CD14-positive monocyte (primary cell): Measurements from ENCODE around the gene CHAT. TPM values are rescaled to one million over a fixed set of nuclear protein-coding genes. Genes with fewer than 3 reads are reported as not detected.
A peak's percentile ranks its signal among the peaks of the same experiment; 100 is the strongest.

Experiments
- DNase-seq, 3 donors: peaks; one replicate each; pipeline ENCODE4 v3.0.0-alpha.2; 2011 to 2022
- H2AFZ ChIP-seq: 2 replicates; pipeline ENCODE4 v1.6.0; 2012; ENCODE audit warnings: mild to moderate bottlenecking, low read depth, low read length, inconsistent platforms; ENCODE audit not compliant: insufficient read depth, poor library complexity, severe bottlenecking
- H3K27ac ChIP-seq, 2 donors: 1 replicate in 1 of 2; 2 replicates in 1 of 2; pipeline ENCODE4 v1.5.1; 2012 to 2013; ENCODE audit warnings: low read length in 2 of 2, control low read depth in 1 of 2, inconsistent platforms in 1 of 2, low read depth in 1 of 2, mild to moderate bottlenecking in 1 of 2
- H3K27me3 ChIP-seq, 2 donors: one replicate each; pipeline versions ENCODE4 v1.6.0 to v1.6.1; 2011 to 2013; ENCODE audit warnings: low read length in 2 of 2; ENCODE audit not compliant: control insufficient read depth in 2 of 2, insufficient read depth in 2 of 2
- H3K36me3 ChIP-seq, 2 donors: replicated peaks in 1 of 2; 1 replicate in 1 of 2; 2 replicates in 1 of 2; pipeline versions ENCODE4 v1.5.1 to v1.6.1; 2012 to 2013; ENCODE audit warnings: low read length in 2 of 2, control low read depth in 1 of 2, inconsistent platforms in 1 of 2, mild to moderate bottlenecking in 1 of 2; ENCODE audit not compliant: insufficient read depth in 2 of 2, control insufficient read depth in 1 of 2
- H3K4me1 ChIP-seq, 2 donors: 1 replicate in 1 of 2; 2 replicates in 1 of 2; pipeline versions ENCODE4 v1.5.1 to v1.6.1; 2012 to 2013; ENCODE audit warnings: low read length in 2 of 2, control low read depth in 1 of 2, inconsistent platforms in 1 of 2, mild to moderate bottlenecking in 1 of 2, moderate library complexity in 1 of 2; ENCODE audit not compliant: insufficient read depth in 2 of 2, control insufficient read depth in 1 of 2
- H3K4me2 ChIP-seq: replicated peaks from 2 replicates; pipeline ENCODE3; 2012; ENCODE audit warnings: low read length, moderate library complexity, mild to moderate bottlenecking; ENCODE audit not compliant: poor library complexity, severe bottlenecking; ENCODE audit errors: extremely low read depth
- H3K4me3 ChIP-seq, 3 experiments: fragments of 200-600 bp in 1 of 3; sonication (generic) in 1 of 3; replicated peaks in 1 of 3; 1 replicate in 2 of 3; 2 replicates in 1 of 3; pipeline ENCODE4 v1.5.1; 2011 to 2013; ENCODE audit warnings: low read length in 3 of 3, mild to moderate bottlenecking in 3 of 3, control low read depth in 2 of 3, low read depth in 2 of 3, inconsistent platforms in 1 of 3, moderate library complexity in 1 of 3
- H3K79me2 ChIP-seq: 2 replicates; pipeline ENCODE4 v1.6.0; 2012; ENCODE audit warnings: mild to moderate bottlenecking, control low read depth, inconsistent platforms, low read length, moderate library complexity; ENCODE audit not compliant: insufficient read depth
- H3K9ac ChIP-seq: 2 replicates; pipeline ENCODE4 v1.6.0; 2017; ENCODE audit warnings: low read length, mild to moderate bottlenecking; ENCODE audit not compliant: insufficient read depth, poor library complexity, severe bottlenecking
- H3K9me3 ChIP-seq, 2 donors: replicated peaks in 1 of 2; 1 replicate in 1 of 2; 2 replicates in 1 of 2; pipeline versions ENCODE4 v1.5.1 to v1.6.1; 2012 to 2013; ENCODE audit warnings: low read length in 2 of 2, control low read depth in 1 of 2; ENCODE audit not compliant: control insufficient read depth in 1 of 2, insufficient read depth in 1 of 2
- H4K20me1 ChIP-seq: 2 replicates; pipeline ENCODE4 v1.6.0; 2012; ENCODE audit warnings: mild to moderate bottlenecking, low read length, control low read depth, moderate library complexity; ENCODE audit not compliant: insufficient read depth
- H3K27ac Mint-ChIP-seq, 7 donors: one replicate each; pipeline ENCODE4 v1.8.0; 2020; ENCODE audit warnings: mild to moderate bottlenecking in 7 of 7, mixed read lengths in 7 of 7, moderate library complexity in 6 of 7, inconsistent platforms in 2 of 7
- H3K27me3 Mint-ChIP-seq, 3 donors: one replicate each; pipeline ENCODE4 v1.8.0; 2021 to 2022; ENCODE audit warnings: low read depth in 3 of 3, mild to moderate bottlenecking in 3 of 3, mixed read lengths in 3 of 3, moderate library complexity in 3 of 3, inconsistent platforms in 1 of 3
- H3K36me3 Mint-ChIP-seq, 2 donors: one replicate each; pipeline ENCODE4 v1.8.0; 2020; ENCODE audit warnings: mixed read lengths in 2 of 2, inconsistent platforms in 1 of 2, mild to moderate bottlenecking in 1 of 2
- H3K4me1 Mint-ChIP-seq: one replicate; pipeline ENCODE4 v1.8.0; 2020; ENCODE audit warnings: mild to moderate bottlenecking, mixed read lengths
- H3K4me3 Mint-ChIP-seq, 2 donors: one replicate each; pipeline ENCODE4 v1.8.0; 2020; ENCODE audit warnings: mild to moderate bottlenecking in 2 of 2, mixed read lengths in 2 of 2, moderate library complexity in 1 of 2
- H3K9me3 Mint-ChIP-seq, 7 donors: one replicate each; pipeline ENCODE4 v1.8.0; 2020 to 2022; ENCODE audit warnings: mixed read lengths in 7 of 7, mild to moderate bottlenecking in 6 of 7, moderate library complexity in 6 of 7, inconsistent platforms in 2 of 7
- CTCF ChIP-seq: fragments of 200-600 bp; IDR thresholded peaks from one replicate; pipeline ENCODE4 v1.8.0; 2022; ENCODE audit warnings: antibody characterized with exemption, mild to moderate bottlenecking
- WGBS: methylation state at CpG from one replicate; pipeline ENCODE4 v1.1.5; 2013; ENCODE audit warnings: missing lambda C conversion rate; ENCODE audit not compliant: insufficient coverage; 5-methylcytosine and 5-hydroxymethylcytosine counted together
- intact Hi-C, 2 donors: fragments of 100-400 bp; cut with micrococcal nuclease; formaldehyde crosslinking; loops; one replicate each; pipeline versions ENCODE4 v1.15.0 to v1.15.1; 2023
- polyA plus RNA-seq, 3 donors: library from polyadenylated mRNA; depleted of rRNA in 1 of 3; unstranded in 2 of 3; stranded (reverse) in 1 of 3; fragments of 300-500 nt in 2 of 3; fragments of >200 nt in 1 of 3; fragmentation: Illumina TruSeq in 2 of 3; gene quantifications; 1 replicate in 2 of 3; 2 replicates in 1 of 3; pipeline ENCODE4 v1.2.3, GENCODE V29; 2012 to 2021

The CHAT gene
- polyA plus RNA-seq, 3 donors, result not detected

GRCh38 chr10:49600781-49601400, 12.9 kb upstream of the CHAT start:
- intact Hi-C loops, result no loop called here
- Mint-ChIP-seq H3K4me1 (no peaks in the 10 kb centered on the region), H3K36me3 (no peaks in the 10 kb centered on the region), H3K4me3 (no peak overlapping the region), H3K9me3 (no peaks in the 10 kb centered on the region), H3K27me3 (peaks cover 5 to 19% (median 14%) of the 10 kb centered on the region in 3 donors), H3K27ac (no peak overlapping the region)
- no peak overlapping the region for H3K27ac ChIP-seq
- H3K4me1 ChIP-seq, result no peaks in the 10 kb centered on the region
- H3K36me3 ChIP-seq, result no peaks in the 10 kb centered on the region
- WGBS, result 70% methylated on average over 2 of the region's 4 CpGs
- no peaks in the 10 kb centered on the region for H3K79me2 ChIP-seq
- no peak for DNase-seq
- no peak overlapping the region for H3K9ac ChIP-seq
- no peak overlapping the region for H3K4me2 ChIP-seq
- H3K9me3 ChIP-seq, result no peaks in the 10 kb centered on the region
- no peaks in the 10 kb centered on the region for H4K20me1 ChIP-seq
- H3K27me3 ChIP-seq, result no peaks in the 10 kb centered on the region
- no peak for TF ChIP-seq CTCF
- H2AFZ ChIP-seq, result no peak overlapping the region
- H3K4me3 ChIP-seq, result no peak overlapping the region

- Histone ChIP-seq H2AFZ (no peak overlapping the region), H4K20me1 (no peaks in the 10 kb centered on the region), H3K4me2 (no peak overlapping the region), H3K4me1 (no peaks in the 10 kb centered on the region), H3K9me3 (no peaks in the 10 kb centered on the region), H3K36me3 (no peaks in the 10 kb centered on the region), H3K79me2 (no peaks in the 10 kb centered on the region), H3K9ac (no peak overlapping the region), H3K27me3 (no peaks in the 10 kb centered on the region), H3K27ac (no peak overlapping the region), H3K4me3 (no peak overlapping the region)
- DNase-seq, result no peak
- H3K27me3 Mint-ChIP-seq, result peaks cover 9 to 19% (median 17%) of the 10 kb centered on the region in 3 donors
- H3K4me3 Mint-ChIP-seq, result no peak overlapping the region
- H3K27ac Mint-ChIP-seq, result peak overlapping the region in 1 of 7 donors; percentile 43
- H3K9me3 Mint-ChIP-seq, result no peaks in the 10 kb centered on the region
- 74% methylated on average over 5 of the region's 7 CpGs for WGBS
- TF ChIP-seq CTCF, result no peak
- no peaks in the 10 kb centered on the region for H3K36me3 Mint-ChIP-seq
- peaks cover 2% of the 10 kb centered on the region for H3K4me1 Mint-ChIP-seq
- intact Hi-C loops, result no loop called here
Measured at GRCh38 chr10:49601857-49602256, 12.0 kb upstream of the CHAT start.
